WTC11 (cell line): ENCODE data around the gene JUP.

Source experiments
- ATF3 ChIP-seq: sonication (generic); formaldehyde crosslinking; conservative IDR thresholded peaks from 2 replicates; pipeline ENCODE4 v1.8.1; 2022; ENCODE audit warnings: mild to moderate bottlenecking, missing genetic modification reagents
- ETV6 ChIP-seq: sonication (generic); formaldehyde crosslinking; IDR thresholded peaks from 2 replicates; pipeline ENCODE4 v1.8.1; 2022; ENCODE audit warnings: mild to moderate bottlenecking, missing genetic modification reagents
- MAX ChIP-seq: sonication (generic); formaldehyde crosslinking; IDR thresholded peaks from 2 replicates; pipeline ENCODE4 v1.8.0; 2022; ENCODE audit warnings: mild to moderate bottlenecking, missing genetic modification reagents
- SP1 ChIP-seq: sonication (generic); formaldehyde crosslinking; conservative IDR thresholded peaks from 2 replicates; pipeline ENCODE4 v1.8.1; 2022; ENCODE audit warnings: missing genetic modification reagents
- TCF7 ChIP-seq: sonication (generic); formaldehyde crosslinking; IDR thresholded peaks from 2 replicates; pipeline ENCODE4 v1.8.0; 2022; ENCODE audit warnings: mild to moderate bottlenecking, low read depth, missing genetic modification reagents, moderate library complexity
- ZNF138 ChIP-seq: sonication (generic); formaldehyde crosslinking; conservative IDR thresholded peaks from 2 replicates; pipeline ENCODE4 v1.8.1; 2022; ENCODE audit warnings: mild to moderate bottlenecking, moderate library complexity, missing genetic modification reagents
- ZNF219 ChIP-seq: sonication (generic); formaldehyde crosslinking; IDR thresholded peaks from 2 replicates; pipeline ENCODE4 v1.8.0; 2023; ENCODE audit warnings: missing genetic modification reagents, mild to moderate bottlenecking, borderline replicate concordance
- TF ChIP-seq, protein P1 (sequence below): sonication (generic); formaldehyde crosslinking; IDR thresholded peaks from 2 replicates; pipeline ENCODE4 v1.8.1; 2023; ENCODE audit warnings: mild to moderate bottlenecking, missing genetic modification reagents, moderate library complexity
- TF ChIP-seq, protein P2 (sequence below): fragments of 200-600 bp; IDR thresholded peaks from 2 replicates; pipeline ENCODE4 v1.8.0; 2022; ENCODE audit warnings: antibody characterized with exemption
- TF ChIP-seq, protein P3 (sequence below): sonication (generic); formaldehyde crosslinking; IDR thresholded peaks from 2 replicates; pipeline ENCODE4 v1.8.1; 2022; ENCODE audit warnings: low read depth, missing genetic modification reagents, borderline replicate concordance

GRCh38 chr17:41738077-41738800 is 48.3 kb downstream of the JUP start:
- TF ChIP-seq, protein P1, sequence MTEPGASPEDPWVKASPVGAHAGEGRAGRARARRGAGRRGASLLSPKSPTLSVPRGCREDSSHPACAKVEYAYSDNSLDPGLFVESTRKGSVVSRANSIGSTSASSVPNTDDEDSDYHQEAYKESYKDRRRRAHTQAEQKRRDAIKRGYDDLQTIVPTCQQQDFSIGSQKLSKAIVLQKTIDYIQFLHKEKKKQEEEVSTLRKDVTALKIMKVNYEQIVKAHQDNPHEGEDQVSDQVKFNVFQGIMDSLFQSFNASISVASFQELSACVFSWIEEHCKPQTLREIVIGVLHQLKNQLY (CRISPR knock-in tag) = no peak
- TF ChIP-seq, protein P2, sequence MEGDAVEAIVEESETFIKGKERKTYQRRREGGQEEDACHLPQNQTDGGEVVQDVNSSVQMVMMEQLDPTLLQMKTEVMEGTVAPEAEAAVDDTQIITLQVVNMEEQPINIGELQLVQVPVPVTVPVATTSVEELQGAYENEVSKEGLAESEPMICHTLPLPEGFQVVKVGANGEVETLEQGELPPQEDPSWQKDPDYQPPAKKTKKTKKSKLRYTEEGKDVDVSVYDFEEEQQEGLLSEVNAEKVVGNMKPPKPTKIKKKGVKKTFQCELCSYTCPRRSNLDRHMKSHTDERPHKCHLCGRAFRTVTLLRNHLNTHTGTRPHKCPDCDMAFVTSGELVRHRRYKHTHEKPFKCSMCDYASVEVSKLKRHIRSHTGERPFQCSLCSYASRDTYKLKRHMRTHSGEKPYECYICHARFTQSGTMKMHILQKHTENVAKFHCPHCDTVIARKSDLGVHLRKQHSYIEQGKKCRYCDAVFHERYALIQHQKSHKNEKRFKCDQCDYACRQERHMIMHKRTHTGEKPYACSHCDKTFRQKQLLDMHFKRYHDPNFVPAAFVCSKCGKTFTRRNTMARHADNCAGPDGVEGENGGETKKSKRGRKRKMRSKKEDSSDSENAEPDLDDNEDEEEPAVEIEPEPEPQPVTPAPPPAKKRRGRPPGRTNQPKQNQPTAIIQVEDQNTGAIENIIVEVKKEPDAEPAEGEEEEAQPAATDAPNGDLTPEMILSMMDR = peak; percentile 98
- no peak for TF ChIP-seq ZNF219
- TF ChIP-seq, protein P3, sequence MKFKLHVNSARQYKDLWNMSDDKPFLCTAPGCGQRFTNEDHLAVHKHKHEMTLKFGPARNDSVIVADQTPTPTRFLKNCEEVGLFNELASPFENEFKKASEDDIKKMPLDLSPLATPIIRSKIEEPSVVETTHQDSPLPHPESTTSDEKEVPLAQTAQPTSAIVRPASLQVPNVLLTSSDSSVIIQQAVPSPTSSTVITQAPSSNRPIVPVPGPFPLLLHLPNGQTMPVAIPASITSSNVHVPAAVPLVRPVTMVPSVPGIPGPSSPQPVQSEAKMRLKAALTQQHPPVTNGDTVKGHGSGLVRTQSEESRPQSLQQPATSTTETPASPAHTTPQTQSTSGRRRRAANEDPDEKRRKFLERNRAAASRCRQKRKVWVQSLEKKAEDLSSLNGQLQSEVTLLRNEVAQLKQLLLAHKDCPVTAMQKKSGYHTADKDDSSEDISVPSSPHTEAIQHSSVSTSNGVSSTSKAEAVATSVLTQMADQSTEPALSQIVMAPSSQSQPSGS (CRISPR knock-in tag) = no peak
- TF ChIP-seq ZNF138 (CRISPR knock-in tag) = no peak
- TF ChIP-seq MAX (CRISPR knock-in tag) = peak; percentile 94
- no peak for TF ChIP-seq TCF7 (CRISPR knock-in tag)
- TF ChIP-seq SP1 = 0 out of 2 replicates have a peak, but pooled peaks have one; percentile 52
- no peak for TF ChIP-seq ETV6 (CRISPR knock-in tag)
- no peak for TF ChIP-seq ATF3 (CRISPR knock-in tag)
